GM18502 (cell line): ENCODE data around the gene CACNG3.
"Not testable (repeated sequence)": the region's sequence is repeated elsewhere in the genome, so short reads cannot be mapped to it uniquely, and the experiment has no call there.

Experiments used
- ATAC-seq: cut with Tn5 transposase; IDR thresholded peaks from one replicate; pipeline ENCODE4 v1.9.1; 2021; ENCODE audit warnings: mild to moderate bottlenecking; ENCODE audit not compliant: unreplicated experiment, poor library complexity

The CACNG3 gene

DNA sequence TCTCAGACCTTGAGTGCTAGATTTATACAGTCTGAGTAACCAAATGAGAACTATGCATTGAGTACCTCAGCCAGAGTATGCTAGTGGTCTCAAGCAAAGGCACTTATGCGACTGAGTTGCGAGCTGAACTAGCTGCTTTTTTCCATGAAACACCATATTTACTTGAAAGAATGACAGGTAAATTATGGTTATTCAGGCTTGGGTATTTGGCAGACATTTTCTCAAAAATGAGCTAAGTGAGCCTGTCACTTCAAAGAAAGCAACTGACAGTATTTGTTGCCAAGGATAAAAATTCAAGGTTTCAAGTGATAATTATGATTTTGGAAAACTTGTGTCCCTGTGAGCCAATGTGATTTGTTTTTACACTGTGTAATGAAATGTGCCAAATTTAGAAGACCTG lies 19.3 kb downstream of the CACNG3 start:
- ATAC-seq = no peak

- ATAC-seq = no peak
These were observed 23.9 kb downstream of the CACNG3 start for GRCh38 chr16:24279982-24280515.

GRCh38 chr16:24281466-24281865 lies 25.3 kb downstream of the CACNG3 start:
- no peak for ATAC-seq

DNA sequence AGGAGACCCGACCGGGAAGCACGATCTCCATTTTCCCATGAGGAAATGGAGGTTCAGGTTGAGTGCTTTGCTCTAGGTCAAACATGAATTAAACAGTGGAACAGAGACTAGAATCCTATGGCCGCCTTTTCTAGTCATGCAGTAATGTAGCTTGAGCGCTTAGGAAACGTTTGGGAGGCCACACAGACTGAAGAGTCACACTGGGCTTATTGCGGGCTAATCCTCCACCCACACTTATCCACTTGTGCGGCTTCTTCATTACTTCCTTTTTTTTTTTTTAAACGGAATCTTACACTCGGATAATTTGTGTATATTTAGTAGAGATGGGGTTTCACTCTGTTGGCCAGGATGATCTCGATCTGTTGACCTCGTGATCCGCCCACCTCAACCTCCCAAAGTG lies 26.0 kb downstream of the CACNG3 start:
- ATAC-seq = no peak

DNA sequence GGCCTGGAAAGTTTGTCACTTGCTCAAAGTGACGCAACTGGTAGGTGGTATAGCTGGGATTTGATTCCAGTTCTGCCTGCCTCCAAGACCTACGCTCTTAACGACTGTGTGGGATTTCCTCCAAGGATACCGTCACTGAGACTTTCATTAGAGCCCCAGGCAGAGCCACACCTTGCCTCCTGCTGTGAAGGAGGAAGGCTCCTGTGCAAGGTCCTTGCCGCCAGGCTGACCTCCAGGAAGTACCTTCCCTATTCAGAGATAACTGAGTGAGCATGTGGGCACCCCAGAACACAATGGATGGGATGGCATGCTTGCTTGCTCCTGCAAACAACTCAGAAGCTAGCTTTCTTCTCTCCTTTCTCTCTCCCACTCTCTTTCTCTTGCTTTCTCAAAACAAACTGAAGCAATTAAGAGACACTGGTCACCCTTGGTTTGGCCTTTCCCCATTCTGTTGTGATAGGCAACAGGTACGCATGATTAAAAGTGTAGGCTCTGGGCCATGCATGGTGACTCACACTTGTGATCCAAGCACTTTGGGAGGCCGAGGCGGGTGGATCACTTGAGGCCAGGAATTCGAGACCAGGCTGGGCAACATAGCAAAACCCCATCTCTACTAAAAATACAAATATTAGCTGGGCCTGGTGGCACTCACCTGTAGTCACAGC lies 30.7 kb downstream of the CACNG3 start:
- ATAC-seq = no peak

- no peak for ATAC-seq
These were observed 32.4 kb downstream of the CACNG3 start for GRCh38 chr16:24288516-24288915.

DNA sequence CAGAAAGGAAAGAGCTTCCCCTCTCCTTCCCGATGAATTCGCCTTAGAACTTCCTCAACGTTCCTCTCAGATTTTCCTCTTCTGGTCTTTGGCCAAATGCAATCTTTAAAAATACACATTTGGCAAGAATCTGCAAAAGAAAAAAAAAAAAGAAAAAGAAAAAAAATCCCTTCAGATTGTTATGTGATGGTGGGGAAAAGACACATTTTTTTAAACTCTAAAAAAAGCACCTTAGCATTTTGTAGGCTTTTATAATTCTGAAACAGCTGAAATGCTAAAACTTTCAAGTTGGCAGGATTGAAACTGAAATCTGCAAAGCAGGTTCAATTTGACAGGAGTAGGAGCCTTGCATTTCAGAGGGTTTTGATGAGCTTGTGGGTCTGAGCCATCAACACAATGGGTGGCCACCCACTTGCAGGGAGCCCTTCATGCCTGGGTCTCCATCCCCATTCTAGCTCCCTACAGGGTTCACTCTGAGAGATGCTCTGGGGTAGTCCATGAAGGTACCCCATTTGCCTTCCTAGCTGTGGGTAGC lies 33.1 kb downstream of the CACNG3 start:
- no peak for ATAC-seq

DNA sequence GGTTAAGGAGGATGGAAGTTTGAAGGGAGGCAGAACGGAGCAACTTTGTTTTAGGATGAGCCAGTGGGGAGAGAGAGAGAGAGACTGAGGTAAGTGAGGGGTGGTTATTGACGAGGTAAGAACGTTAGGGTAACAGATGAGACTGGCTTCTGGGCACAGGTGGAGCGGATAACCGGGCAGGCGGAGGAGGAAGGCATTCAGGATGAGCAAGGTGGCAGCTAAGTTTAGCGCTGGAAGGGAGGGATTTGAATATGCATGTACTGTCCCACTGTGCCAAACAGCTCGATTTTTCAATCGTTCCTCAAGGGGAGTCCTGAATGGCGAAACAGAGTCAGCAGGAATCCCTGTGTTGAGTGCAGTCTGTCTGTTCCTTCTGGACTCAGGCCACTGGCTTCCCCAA lies 35.8 kb downstream of the CACNG3 start:
- ATAC-seq = no peak

GRCh38 chr16:24294131-24294530 lies 38.0 kb downstream of the CACNG3 start:
- no peak for ATAC-seq

- ATAC-seq = no peak
These were observed 41.2 kb downstream of the CACNG3 start for GRCh38 chr16:24297375-24297774.

GRCh38 chr16:24298548-24299167 lies 42.5 kb downstream of the CACNG3 start:
- no peak for ATAC-seq

- ATAC-seq = not testable (repeated sequence)
These were observed 44.6 kb downstream of the CACNG3 start for GRCh38 chr16:24300750-24301149.

DNA sequence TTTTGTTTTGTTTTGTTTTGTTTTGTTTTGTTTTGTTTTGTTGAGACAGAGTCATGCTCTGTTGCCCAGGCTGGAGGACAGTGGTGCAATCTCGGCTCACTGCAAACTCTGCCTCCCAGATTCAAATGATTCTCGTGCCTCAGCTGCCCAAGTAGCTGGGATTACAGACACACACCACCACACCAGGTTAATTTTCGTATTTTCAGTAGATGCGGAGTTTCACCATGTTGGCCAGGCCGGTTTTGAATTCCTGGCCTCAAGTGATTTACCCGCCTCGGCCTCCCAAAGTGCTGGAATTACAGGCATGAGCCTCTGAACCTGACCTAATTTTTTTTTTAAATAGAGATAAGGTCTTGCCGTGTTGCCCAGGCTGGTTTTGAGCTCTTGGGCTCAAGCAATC lies 46.5 kb downstream of the CACNG3 start:
- no peak for ATAC-seq

GRCh38 chr16:24308200-24308599 lies 52.1 kb downstream of the CACNG3 start:
- no peak for ATAC-seq

DNA sequence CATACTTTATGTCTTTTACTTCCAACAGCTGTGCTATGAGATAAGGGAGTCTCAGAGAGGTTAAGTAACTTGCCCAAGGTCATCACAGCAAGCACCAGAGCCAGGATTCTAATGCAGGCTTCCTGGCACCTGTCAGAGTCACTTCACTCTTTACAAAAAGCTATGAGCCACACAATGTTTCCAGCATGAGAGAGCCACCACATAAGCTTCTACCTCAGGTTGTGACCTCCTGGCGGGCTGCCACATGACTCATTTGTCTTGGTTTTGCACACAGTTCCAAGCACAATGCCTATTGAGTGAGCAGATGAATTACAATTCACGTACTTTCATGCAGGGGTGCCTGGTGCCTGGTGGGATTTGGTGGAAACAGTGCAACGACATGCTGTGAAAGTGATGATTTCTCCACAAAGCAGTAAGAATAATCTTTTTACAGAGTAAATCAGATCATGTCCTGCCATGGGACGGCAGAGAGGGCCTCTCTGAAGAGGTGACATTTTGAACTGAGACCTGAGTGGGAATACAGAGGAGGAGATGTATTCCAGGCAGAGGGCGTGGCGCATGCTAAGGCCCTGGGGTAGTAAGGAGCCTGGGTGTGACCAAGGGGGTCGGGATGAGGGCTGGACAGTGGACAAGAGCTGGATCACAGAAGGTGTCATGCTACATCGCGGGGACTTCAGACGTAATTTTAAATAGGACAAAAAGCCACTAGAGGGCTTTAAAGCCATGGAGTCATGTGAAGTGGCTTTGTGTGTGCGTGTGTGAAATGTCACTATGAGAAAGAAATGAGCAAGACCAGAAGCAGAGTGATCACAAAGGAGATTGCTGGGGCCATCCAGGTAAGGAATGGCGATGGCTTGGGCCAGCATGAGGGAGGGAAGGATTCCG lies 53.4 kb downstream of the CACNG3 start:
- ATAC-seq = no peak

- ATAC-seq = no peak
These were observed 59.2 kb downstream of the CACNG3 start for GRCh38 chr16:24315343-24315742.

DNA sequence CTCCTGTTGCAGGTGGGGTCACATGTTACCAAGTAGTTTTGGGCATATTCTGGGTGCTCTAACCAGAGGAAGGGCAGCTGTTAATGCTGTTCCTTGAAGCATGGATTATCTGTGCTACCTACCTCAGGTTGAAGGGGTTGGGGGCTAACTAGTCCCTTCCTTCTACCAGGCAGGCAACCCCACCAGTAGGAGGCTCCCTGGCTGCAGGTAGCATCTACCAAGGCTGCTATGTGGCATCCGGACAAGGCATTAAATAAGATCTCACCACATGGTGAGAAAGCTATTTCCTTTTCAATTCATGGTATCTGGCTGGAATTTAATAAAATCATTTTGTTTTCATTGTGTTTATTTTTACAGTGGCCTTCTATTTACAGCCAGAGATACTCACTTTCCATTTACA lies 62.5 kb downstream of the CACNG3 start:
- no peak for ATAC-seq

DNA sequence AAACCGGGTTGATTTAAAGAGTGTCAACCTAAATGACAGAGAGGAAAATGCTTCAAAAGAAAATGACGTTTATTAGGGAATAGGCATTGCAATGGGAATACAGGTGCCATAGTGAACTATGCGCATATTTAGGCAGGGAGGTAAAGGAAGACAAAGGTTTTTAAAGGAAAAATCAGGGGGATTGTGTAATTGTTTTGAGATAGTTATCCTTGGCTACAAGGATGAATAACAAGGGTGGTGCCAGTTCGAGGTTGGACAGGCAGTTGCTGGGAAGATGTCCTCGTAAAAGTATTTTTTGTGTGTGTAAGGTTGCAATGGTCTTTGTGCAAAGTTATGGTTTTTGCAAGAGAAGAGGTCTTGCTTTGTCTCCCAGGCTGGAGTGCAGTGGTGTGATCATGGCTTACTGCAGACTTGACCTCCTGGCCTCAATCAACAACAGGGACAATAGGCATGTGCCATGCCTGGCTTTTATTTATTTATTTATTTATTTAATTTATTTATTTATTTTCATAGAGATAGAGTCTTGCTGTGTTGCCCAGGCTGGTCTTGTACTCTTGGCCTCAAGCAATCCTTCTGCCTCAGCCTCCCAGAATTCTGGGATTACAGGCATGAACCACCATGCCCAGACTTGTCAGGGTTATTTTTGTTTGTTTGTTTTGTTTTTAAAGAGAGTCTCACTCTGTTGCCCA lies 63.1 kb downstream of the CACNG3 start:
- ATAC-seq = no peak

DNA sequence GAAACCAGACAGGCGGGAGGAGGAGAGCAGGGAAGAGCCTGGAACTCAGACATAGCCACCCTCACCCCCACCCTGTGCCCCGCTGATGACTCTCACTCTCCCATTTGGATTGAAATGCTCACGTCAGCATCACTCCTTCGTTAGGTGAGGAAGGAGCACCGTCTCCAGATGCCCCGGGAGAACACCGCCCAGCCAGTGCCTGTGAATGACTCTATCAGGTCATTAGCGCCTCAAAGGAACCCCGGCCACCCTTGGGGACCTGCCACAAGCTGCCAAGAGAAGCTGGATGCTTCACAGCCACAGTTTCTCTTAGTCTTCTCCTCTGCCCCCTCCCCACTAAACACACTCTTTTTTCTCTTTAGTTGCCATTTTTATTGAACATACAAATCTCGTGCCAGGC lies 66.0 kb downstream of the CACNG3 start:
- no peak for ATAC-seq

- no peak for ATAC-seq
These were observed 68.3 kb downstream of the CACNG3 start for GRCh38 chr16:24324421-24324820.
